HG03175 (cell line): Measurements from ENCODE around the gene KRTAP3-3.

Experiments used
- ATAC-seq: cut with Tn5 transposase; IDR thresholded peaks from one replicate; pipeline ENCODE4 v1.9.1; 2021; ENCODE audit warnings: mild to moderate bottlenecking, moderate library complexity; ENCODE audit not compliant: unreplicated experiment

The KRTAP3-3 gene

GRCh38 chr17:40961591-40961990, 32.4 kb downstream of the KRTAP3-3 start:
- ATAC-seq = no peak

- ATAC-seq = no peak
These were observed 33.8 kb downstream of the KRTAP3-3 start for GRCh38 chr17:40960144-40960543.

DNA sequence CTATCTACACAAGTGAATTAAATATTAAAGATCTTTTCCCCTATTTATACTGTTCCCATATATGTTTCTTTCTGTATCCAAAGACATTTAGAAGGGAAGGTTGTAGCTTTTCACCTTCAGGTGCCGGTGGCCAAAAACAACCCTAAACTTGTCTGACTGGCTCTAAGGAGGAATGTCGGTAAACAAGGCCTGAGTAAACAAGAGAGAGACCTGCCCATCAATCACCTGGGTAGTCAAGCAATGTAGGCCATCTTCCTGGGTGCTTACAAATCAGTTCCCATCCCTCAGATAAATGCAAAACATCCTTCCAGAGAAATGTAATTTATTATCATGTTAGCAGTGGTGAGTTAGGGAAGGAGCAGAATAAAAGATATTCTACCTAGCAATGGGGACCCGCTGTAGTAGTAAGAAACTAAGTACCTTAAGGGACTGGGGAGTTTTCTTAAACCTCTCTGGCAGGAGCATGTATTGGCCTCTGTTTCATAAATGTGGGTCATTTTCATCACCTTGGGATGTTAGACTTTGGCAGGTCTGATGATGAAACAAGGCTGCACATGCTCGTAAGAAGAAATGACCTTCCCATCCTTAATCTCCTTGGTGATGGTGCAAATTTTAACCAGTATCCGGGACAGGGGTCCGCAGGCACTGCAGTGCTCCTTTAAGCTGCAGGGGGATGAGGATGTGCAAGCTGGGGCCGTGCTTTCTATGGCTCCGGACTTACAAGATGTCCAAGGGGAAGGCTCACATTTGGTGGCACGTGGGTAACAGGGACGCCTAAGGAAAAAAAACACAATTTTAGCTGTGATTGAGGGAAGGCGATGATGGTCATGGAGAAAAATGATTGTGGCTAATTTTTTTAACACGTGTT, 35.6 kb downstream of the KRTAP3-3 start:
- ATAC-seq = no peak

DNA sequence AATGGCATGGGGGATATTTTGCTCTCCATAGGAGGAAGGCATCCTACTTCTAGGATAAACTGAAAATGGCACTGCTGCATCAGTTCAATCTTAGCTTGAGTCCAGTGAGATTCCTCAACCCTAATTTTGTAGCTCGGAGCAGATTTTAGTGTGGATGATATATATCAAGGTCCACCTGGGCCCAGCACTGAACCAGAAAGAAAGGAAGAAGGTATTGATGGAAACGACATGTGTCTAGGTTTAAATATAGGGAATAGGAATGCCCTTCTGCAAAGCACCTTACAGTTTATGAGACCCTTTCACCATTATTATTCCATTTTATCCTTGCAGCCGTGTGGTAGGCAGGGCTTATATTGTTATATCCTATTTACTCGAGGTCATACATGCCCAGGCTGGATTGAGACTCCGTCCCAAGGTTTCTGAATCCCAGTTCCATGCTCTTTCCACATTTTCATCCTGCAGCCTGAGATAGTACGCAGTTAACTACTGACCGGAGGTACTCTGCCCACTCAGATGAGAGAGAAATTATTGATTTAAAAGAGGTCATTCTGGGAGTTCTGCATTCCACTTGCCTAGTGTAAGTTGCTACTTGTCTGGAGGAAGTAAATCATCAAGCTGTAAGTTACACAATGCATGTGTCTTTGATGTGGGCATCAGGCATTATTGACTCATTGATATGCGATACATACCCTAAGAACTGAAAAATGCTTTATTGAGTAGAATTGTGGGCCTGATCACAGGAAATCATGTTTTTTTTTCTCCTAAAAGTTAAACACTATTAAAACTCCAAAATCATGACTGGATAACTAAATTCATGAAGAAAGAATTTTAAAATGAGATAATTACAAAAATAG, 37.3 kb downstream of the KRTAP3-3 start:
- ATAC-seq = no peak

DNA sequence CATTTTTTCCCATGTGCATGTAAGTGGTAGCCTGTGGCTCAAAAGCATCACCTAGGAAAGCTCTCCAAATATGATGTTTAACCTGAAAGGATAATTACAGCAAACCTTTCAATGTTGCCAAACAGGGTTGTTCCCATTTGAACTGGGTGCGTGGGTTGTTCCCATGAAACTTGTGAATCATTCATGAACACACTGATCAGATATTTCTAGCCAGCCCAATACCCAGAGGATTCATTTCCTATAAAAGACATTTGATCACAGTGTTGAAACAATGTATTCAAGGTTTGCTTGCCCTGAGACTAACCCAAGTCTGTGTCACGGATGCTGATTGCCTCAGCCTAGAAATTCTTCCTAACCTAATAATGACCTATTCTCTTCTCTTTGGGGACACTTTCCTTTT, 40.1 kb downstream of the KRTAP3-3 start:
- no peak for ATAC-seq

DNA sequence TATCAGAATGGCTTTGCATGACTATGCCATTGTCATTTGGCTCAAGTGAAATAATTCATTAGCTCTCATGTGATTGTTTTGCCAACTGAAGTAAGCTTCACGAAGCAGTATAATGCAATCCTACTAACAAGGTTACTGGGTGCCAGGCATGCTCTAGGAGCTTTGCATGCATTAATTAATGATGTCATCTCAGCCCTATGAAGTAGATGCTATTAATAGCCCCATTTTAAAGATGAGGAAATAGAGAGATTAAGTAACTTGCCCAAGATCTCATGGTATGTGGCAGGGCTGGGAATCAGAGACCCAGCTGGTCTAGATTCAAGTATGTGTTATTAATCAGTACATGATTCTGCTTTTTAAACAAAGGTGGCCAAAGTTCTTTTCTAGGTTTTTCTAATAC, 41.3 kb downstream of the KRTAP3-3 start:
- no peak for ATAC-seq

DNA sequence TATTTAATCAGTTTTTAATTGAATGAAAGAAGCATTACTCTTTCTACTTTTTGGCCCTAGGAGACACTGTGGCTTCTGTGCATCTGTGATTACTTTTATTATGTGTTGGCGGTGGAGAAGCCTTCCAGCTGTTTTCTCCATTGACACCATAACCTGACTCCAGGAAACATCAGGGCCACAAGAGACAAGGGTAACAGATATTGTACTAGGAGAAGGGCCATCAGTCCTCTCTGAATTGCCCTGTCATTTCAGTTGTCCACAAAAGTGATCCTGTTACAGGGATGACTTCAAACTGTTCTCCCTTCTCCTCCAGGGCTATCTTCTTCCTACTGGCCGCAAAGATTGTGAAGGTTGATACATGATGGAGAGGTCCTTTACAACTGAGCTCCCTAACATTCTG, 41.8 kb downstream of the KRTAP3-3 start:
- ATAC-seq = no peak

DNA sequence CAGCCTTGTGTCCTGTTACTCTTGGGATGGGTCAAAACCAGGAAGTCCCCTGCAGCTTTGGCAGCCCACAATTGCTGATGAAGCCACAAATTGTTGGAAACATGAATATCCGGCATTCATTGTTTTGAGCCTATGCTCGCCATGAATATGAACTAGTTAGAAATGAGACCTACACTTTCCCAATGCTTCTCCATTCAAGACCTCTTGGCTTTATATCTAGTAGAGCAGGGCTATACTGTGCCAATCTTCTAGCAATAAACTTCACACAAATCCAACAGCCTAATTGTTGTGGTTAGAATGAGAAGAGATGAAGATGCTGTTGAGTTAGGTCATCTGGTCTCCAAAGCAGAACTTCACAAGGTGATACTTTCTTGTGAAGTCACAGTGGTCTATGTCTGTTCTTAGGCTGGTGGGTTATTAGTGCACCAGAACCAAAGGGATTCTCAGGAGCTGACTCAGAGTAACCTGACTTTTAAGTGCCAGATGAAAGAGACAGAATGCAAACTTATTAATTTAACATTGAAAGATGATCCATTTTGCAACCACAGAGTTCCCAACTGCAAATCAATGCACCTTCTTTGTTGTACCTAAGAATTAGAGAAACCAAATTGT, 42.8 kb downstream of the KRTAP3-3 start:
- ATAC-seq = no peak

GRCh38 chr17:40950176-40950575, 43.8 kb downstream of the KRTAP3-3 start:
- no peak for ATAC-seq

DNA sequence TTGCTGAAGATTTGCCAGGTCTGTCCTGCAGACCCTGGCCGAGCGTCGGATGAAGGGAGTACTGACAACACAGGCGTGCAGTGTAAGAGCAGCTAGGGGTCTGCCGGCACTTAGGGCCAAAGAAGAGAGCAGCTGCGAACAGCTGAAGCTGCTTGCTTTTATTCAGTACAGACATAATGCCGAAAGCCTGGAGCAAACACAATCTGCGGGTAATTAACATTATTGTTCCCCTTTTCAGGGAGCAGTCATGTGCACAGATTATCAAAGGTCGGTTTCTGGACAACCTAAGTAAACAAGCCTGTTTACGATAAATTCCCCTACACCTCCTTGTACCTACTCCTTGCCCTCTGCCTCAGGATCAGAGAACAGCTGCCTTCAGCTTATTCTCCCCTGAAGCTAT, 44.5 kb downstream of the KRTAP3-3 start:
- no peak for ATAC-seq

- no peak for ATAC-seq
These were observed 46.0 kb downstream of the KRTAP3-3 start for GRCh38 chr17:40947929-40948328.

- ATAC-seq = no peak
These were observed 48.5 kb downstream of the KRTAP3-3 start for GRCh38 chr17:40945414-40945813.

DNA sequence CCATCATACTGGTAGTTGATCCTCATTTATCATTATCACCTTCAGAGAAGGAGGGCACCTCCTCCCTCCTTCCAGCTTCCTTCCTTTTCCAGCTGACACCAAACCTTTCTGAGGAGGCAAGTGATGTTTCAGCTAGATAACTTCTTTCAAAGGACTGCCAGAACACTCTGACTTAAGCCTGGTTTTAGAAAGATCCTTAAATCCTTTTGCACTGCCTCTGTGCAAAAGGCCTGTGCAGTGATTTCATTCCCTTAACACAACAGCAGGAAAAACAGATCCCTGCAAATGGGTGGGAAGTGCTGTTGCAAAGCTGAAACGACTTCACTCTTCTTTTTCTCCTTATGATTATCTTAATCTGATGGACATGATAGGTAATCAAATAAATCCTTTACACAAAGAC, 49.4 kb downstream of the KRTAP3-3 start:
- no peak for ATAC-seq
